GM12878 (cell line): Measurements from ENCODE around the gene KCNAB3. TPM values are rescaled to one million over a fixed set of nuclear protein-coding genes. Genes with fewer than 3 reads are reported as not detected.
A peak's percentile ranks its signal among the peaks of the same experiment; 100 is the strongest.

Experiments
- ATAC-seq: fragments of 200-7000 bp; cut with Tn5 transposase; 3 replicates; pipeline ENCODE4 v1.9.1; 2020; ENCODE audit warnings: mild to moderate bottlenecking, moderate library complexity
- BruUV-seq: library from RNA; stranded (reverse); fragments of 400-500 nt; replicated peaks from 2 replicates; lab custom pipeline; 2021; lab: Mats Ljungman, UMichigan
- CTCF ChIA-PET: fragments of 300-600 bp; sonication (Branson Sonifier 250); formaldehyde crosslinking; extraction: SDS; loops from one replicate; lab custom pipeline; 2021; ENCODE audit warnings: inconsistent platforms; lab: Yijun Ruan, JAX
- POLR2A ChIA-PET: fragments of 350-600 bp; formaldehyde crosslinking; extraction: SDS; loops from one replicate; lab custom pipeline; 2021; ENCODE audit warnings: inconsistent platforms; lab: Charles Lee
- RAD21 ChIA-PET: fragments of 300-600 bp; sonication (Branson Sonifier 250); formaldehyde crosslinking; loops from one replicate; lab custom pipeline; 2023; ENCODE audit warnings: antibody characterized with exemption; ENCODE audit not compliant: unreplicated experiment; lab: Charles Lee
- SMC1A ChIA-PET: fragments of 300-600 bp; sonication (Branson Sonifier 250); formaldehyde crosslinking; loops from one replicate; lab custom pipeline; 2023; ENCODE audit not compliant: unreplicated experiment, uncharacterized antibody; lab: Charles Lee
- DNase-seq: peaks from one replicate; pipeline ENCODE4 v3.0.0-alpha.2; 2011; ENCODE audit warnings: low read depth, low spot score
- FAIRE-seq: peaks from 3 replicates; lab custom pipeline; 2011; peaks lifted over from hg19 to GRCh38; lab: Jason Lieb, UNC
- H2AFZ ChIP-seq: 2 replicates; pipeline ENCODE4 v1.6.0; 2011; ENCODE audit warnings: low read depth, low read length, control low read depth; ENCODE audit not compliant: control insufficient read depth
- H3K27ac ChIP-seq: 2 replicates; pipeline ENCODE4 v1.5.1; 2011; ENCODE audit warnings: control low read depth; ENCODE audit not compliant: control insufficient read depth, insufficient read depth
- H3K27me3 ChIP-seq, 2 experiments: replicated peaks in 1 of 2; 2 replicates each; pipeline versions ENCODE4 v1.6.0 to v1.6.1; 2011; ENCODE audit warnings: low read length in 1 of 2; ENCODE audit not compliant: control insufficient read depth in 2 of 2, insufficient read depth in 2 of 2
- H3K36me3 ChIP-seq, 2 experiments: 2 replicates each; pipeline ENCODE4 v1.5.1; 2011; ENCODE audit warnings: low read length in 1 of 2; ENCODE audit not compliant: control insufficient read depth in 2 of 2, insufficient read depth in 2 of 2
- H3K4me1 ChIP-seq: 2 replicates; pipeline ENCODE4 v1.6.1; 2011; ENCODE audit warnings: mild to moderate bottlenecking, low read length, moderate library complexity, mixed read lengths; ENCODE audit not compliant: control insufficient read depth, insufficient read depth
- H3K4me2 ChIP-seq: 2 replicates; pipeline ENCODE4 v1.6.0; 2011; ENCODE audit warnings: control low read depth; ENCODE audit not compliant: control insufficient read depth, insufficient read depth
- H3K4me3 ChIP-seq: fragments of 200-600 bp; sonication (generic); 2 replicates; pipeline ENCODE4 v1.5.1; 2016
- H3K79me2 ChIP-seq: 2 replicates; pipeline ENCODE4 v1.6.0; 2011; ENCODE audit warnings: low read length; ENCODE audit not compliant: control insufficient read depth, insufficient read depth
- H3K9ac ChIP-seq: 2 replicates; pipeline ENCODE4 v1.8.0; 2011; ENCODE audit warnings: low read length, control low read depth, mixed read lengths; ENCODE audit not compliant: control insufficient read depth, insufficient read depth
- H3K9me3 ChIP-seq: replicated peaks from 3 replicates; pipeline ENCODE4 v1.5.1; 2011; ENCODE audit warnings: mild to moderate bottlenecking, low read length; ENCODE audit not compliant: control insufficient read depth, insufficient read depth
- H4K20me1 ChIP-seq: 2 replicates; pipeline ENCODE4 v1.6.0; 2011; ENCODE audit not compliant: control insufficient read depth, insufficient read depth
- CHD4 ChIP-seq: fragments of 200-600 bp; sonication (generic); IDR thresholded peaks from 2 replicates; pipeline ENCODE4 v1.6.1; 2016; ENCODE audit warnings: mild to moderate bottlenecking
- FOS ChIP-seq: IDR thresholded peaks from 3 replicates; pipeline ENCODE4 v1.6.1; 2011; ENCODE audit warnings: borderline replicate concordance; ENCODE audit not compliant: insufficient read length; ENCODE audit errors: extremely low read depth
- HCFC1 ChIP-seq: fragments of 150-350 bp; IDR thresholded peaks from 2 replicates; pipeline ENCODE4 v1.6.1; 2014; ENCODE audit warnings: low read length
- KAT2A ChIP-seq: conservative IDR thresholded peaks from 2 replicates; pipeline ENCODE4 v1.6.1; 2011; ENCODE audit warnings: low read depth, low read length; ENCODE audit not compliant: control insufficient read depth
- PAX8 ChIP-seq: fragments of 450-650 bp; IDR thresholded peaks from 2 replicates; pipeline ENCODE4 v1.6.1; 2017; ENCODE audit warnings: mild to moderate bottlenecking, moderate library complexity
- SMARCA5 ChIP-seq: fragments of 450-650 bp; IDR thresholded peaks from 2 replicates; pipeline ENCODE4 v1.6.1; 2017; ENCODE audit warnings: mild to moderate bottlenecking
- SREBF2 ChIP-seq: IDR thresholded peaks from 2 replicates; pipeline ENCODE4 v1.6.1; 2012; ENCODE audit warnings: mild to moderate bottlenecking, low read length
- SRF ChIP-seq, 2 experiments: IDR thresholded peaks; 2 replicates each; pipeline ENCODE4 v1.6.1; 2011; ENCODE audit warnings: low read depth in 2 of 2, low read length in 2 of 2, mild to moderate bottlenecking in 1 of 2, moderate library complexity in 1 of 2
- SUPT20H ChIP-seq: IDR thresholded peaks from 2 replicates; pipeline ENCODE4 v1.6.1; 2011; ENCODE audit warnings: low read depth, mild to moderate bottlenecking, low read length, moderate library complexity, borderline replicate concordance; ENCODE audit not compliant: control insufficient read depth
- TCF12 ChIP-seq: IDR thresholded peaks from 2 replicates; pipeline ENCODE4 v1.6.1; 2011; ENCODE audit warnings: low read depth, mild to moderate bottlenecking, low read length
- WGBS: methylation state at CpG from one replicate; pipeline ENCODE4 v1.1.6; 2016; ENCODE audit warnings: low lambda C conversion rate; ENCODE audit not compliant: insufficient replicate concordance, insufficient coverage; ENCODE audit errors: missing lambda C conversion rate; 5-methylcytosine and 5-hydroxymethylcytosine counted together
- in situ Hi-C: fragments of 300-500 bp; cut with MboI; formaldehyde crosslinking; loops from 9 replicates; pipeline ENCODE4 v1.14.3; 2018; ENCODE audit warnings: mixed read lengths
- intact Hi-C: fragments of 100-400 bp; cut with micrococcal nuclease; formaldehyde crosslinking; loops from one replicate; pipeline ENCODE4 v1.14.2; 2022; ENCODE audit not compliant: unreplicated experiment
- polyA plus RNA-seq, 11 experiments: library from polyadenylated mRNA; depleted of rRNA in 4 of 11; unstranded in 6 of 11; stranded (reverse) in 5 of 11; fragments of >200 nt; fragmentation: Nextera tagmentation in 4 of 11; fragmentation: Illumina TruSeq in 1 of 11; extraction: Ambion mirVana in 4 of 11; extraction: Trizol in 1 of 11; gene quantifications; 1 replicate in 1 of 11; 2 replicates in 10 of 11; pipeline versions ENCODE4 v1.2.1 to v1.2.3, GENCODE V29; 2011 to 2016; ENCODE audit warnings: inconsistent platforms in 2 of 11, missing spikeins in 2 of 11, low read depth in 1 of 11
- total RNA-seq, 4 experiments: library from RNA; depleted of rRNA in 3 of 4; stranded (reverse); fragments of >200 nt in 3 of 4; fragmentation: Illumina TruSeq in 1 of 4; extraction: Trizol in 1 of 4; gene quantifications; 2 replicates each; pipeline versions ENCODE4 v1.2.1 to v1.2.3, GENCODE V29; 2013 to 2021

KCNAB3 gene
- total and polyA plus RNA-seq, 10 of the 15 experiments (the other 5 are each of a cell fraction or from before 2014, with no cell fraction given) = 0.22 to 7.9 (median 1.8) TPM

DNA sequence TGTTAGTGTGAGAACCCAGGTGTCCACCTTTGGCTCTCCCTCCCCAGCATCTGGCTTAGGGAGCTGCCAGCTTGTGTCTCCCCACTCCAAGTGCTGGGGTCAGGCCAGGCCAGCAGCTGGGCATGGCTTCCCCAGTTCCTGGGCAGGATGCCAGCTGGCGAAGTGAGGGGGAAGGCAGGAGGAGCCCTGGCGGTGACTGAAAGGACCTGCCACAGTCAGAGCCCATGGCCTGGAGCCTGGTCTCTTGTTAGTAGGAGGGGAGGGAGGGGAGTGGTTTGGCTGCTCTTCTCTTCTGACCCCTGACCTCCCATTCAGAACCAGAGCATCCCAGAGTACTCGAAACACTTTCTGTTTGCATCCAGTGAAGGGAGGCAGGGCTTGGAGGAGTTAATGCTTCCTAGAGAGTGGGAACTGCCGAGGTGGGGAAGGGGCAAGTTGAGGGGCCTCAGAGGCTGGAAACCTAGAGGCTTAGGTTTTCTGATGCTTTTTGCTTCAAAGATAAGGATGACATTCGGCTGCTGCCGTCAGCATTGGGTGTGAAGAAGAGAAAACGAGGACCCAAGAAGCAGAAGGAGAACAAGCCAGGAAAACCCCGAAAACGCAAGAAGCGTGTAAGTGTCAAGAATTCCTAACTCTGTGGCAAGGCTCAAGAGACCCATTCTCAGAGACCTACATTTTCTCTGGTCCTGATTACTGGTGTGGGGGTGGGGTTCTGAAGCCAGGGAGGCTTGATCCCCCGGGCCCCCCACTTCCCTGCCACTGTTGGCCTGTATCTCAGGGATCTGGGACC lies 40.3 kb downstream of the KCNAB3 start:
- ChIA-PET RAD21 (no interaction called here), POLR2A (interaction anchor here (0.6 kb wide), 1 partner anchor 355 kb away, joined by 3 read pairs; no protein-coding TSS in a partner anchor), SMC1A (no interaction called here)
- Histone ChIP-seq H3K4me2 (no peak overlapping the region; the same call in 1 of the 2 replicates), H3K4me3 (0 out of 2 replicates have a peak overlapping the region, but pooled peaks have one; percentile 88), H3K27me3 (no peaks in the 10 kb centered on the region), H3K27ac (no peak overlapping the region), H3K9me3 (no peaks in the 10 kb centered on the region), H4K20me1 (no peaks in the 10 kb centered on the region), H2AFZ (no peak overlapping the region), H3K9ac (no peak overlapping the region; the same call in 1 of the 2 replicates)
- no peak for DNase-seq
- no TSS peak for BruUV-seq
- intact Hi-C loops = no loop called here
- FAIRE-seq = no peak
- ATAC-seq = no peak
- TF ChIP-seq SRF (IDR thresholded peaks at IDR 0.05; ENCODE audit: low read depth in 2 of 2, low read length in 2 of 2) (no peak), KAT2A (no peak), CHD4 (no peak), SREBF2 (no peak), SUPT20H (no peak), FOS (no peak), HCFC1 (no peak), SMARCA5 (no peak), PAX8 (no peak), TCF12 (no peak)
- TF ChIP-seq, all 136 proteins: peak for 0
- in situ Hi-C loops = no loop called here
- WGBS = 78% methylated on average over 11 of the region's 11 CpGs
- Histone ChIP-seq H3K36me3 (peaks cover 16 to 17% of the 10 kb centered on the region in 2 experiments; a peak in 3 of 4 replicates), H3K4me1 (peaks cover 6% of the 10 kb centered on the region), H3K79me2 (peaks cover 43% of the 10 kb centered on the region)
- CTCF ChIA-PET = interaction anchor here (1.5 kb wide), 2 partner anchors 18 to 26 kb away, joined by 3 read pairs; no protein-coding TSS in a partner anchor
